Hypothalamus (tissue), 51 donors: ENCODE results near the gene SULT2B1.
A peak's percentile ranks its signal among the peaks of the same experiment; 100 is the strongest.
"Not testable (repeated sequence)": the region's sequence is repeated elsewhere in the genome, so short reads cannot be mapped to it uniquely, and the experiment has no call there.

ENCODE experiments used
- DNase-seq, 51 donors: peaks; one replicate each; lab custom pipeline; 2025; lab: John Stamatoyannopoulos, UW

The SULT2B1 gene

DNA sequence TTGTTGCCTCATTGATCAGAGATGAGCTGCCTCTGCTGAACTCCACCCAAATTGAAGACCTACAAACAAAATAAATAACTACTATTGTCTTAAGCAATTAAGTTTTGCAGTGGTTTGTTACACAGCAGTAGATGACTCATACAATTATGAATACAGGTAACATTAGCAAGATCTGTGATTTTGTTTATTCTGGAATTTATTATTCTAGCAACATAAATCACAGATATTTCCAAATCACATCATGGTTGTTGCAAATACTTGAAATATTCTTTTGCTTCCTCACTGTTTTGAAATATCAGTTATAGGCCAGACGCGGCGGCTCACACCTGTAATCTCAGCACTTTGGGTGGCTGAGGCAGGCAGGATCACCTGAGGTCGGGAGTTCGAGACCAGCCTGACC lies 27.2 kb upstream of the SULT2B1 start:
- no peak for DNase-seq

DNA sequence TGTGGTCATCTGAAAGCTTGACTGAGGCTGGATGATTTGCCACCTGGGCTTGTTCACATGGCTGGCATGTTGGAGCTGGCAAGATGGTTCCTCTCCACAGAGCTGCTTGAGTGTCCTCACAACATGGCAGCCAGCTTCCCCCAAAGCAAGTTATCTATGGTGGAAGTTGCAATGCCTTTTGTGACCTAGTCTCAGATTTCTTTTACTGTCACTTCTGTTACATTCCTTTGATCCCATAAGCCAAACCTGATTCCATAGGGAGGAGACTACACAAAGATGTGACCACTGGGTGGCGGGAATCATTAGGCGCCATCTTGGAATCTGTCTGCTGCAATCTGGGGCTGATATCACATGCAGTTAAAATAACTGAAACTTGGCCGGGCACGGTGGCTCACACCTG lies 22.8 kb upstream of the SULT2B1 start:
- DNase-seq: no peak

DNA sequence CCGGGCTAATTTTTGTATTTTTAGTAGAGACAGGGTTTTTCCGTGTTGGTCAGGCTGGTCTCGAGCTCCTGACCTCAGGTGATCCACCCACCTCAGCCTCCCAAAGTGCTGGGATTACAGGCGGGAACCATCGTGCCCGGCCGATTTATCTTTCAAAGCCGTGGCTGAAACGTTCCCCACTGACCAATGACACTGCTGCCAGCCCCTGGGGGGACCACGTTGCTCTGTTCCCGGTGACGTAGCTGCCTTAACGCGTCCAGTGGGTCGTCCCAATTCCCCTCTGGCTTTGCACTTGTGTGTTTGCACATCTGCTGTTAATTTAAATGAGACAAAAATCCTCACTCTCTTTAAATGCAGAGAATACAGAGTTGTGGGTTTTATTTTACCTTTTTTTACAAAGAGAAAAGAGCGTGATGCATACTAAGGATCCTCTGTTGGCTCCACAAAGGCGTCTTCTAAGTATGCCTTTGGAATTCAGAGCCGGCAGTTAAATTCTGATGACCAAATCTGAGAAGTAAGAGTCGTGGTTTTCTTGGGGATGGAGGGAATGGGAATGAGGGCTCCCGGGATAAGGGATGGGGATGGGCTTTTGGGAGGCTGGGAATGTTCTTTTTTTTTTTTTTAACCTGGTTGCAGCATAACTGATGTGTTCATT lies 21.8 kb upstream of the SULT2B1 start:
- DNase-seq: no peak

DNA sequence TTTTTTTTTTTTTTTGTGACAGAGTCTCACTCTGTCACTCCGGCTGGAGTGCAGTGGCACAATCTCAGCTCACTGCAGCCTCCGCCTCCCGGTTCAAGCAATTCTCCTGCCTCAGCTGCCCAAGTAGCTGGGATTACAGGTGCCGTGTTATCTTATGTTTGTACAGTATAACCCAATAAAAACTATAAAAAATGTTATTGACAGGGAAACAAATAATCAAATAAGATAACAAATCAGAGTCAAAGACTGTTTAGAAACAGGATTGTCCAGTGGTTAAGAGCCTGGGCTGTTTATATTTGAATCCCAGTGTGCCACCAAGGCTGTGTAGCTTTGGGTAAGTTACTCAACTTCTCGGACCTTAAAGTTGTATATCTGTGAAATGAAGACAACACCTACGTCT lies 21.2 kb upstream of the SULT2B1 start:
- DNase-seq: no peak

DNA sequence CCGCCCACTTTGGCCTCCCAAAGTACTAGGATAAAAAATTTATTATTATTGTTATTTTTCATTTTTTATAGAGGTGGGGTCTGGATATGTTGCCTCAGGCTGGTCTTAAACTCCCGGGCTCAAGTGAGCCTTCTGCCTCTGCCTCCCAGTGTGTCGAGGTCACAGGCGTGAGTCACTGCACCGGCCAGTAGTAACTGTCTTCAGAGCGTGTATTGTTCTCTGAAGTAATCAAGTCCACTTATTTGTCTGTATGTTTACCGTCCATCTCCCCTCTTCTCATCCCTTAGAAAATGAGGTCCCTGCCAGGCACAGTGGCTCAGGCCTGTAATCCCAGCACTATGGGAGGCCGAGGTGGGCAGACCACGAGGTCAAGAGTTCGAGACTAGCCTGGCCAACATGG lies 18.2 kb upstream of the SULT2B1 start:
- no peak for DNase-seq

DNA sequence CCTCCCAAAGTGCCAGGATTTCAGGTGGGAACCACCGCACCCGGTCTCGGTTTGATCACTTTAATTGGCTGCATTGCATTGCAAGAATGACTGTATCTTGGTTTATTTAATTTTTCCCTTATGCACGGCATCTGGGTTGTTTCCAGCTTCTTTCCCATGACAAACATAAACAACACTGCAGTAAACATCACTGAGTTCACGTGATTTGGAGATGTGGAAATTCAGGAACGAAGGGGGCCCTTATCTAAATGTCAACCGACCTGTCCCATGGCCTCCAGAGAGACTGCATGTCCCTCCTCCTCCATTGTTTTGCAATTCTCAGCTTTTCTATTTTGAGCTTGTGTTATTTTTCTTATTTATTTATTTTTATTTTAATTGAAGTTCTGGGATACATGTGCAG lies 14.4 kb upstream of the SULT2B1 start:
- no peak for DNase-seq

DNA sequence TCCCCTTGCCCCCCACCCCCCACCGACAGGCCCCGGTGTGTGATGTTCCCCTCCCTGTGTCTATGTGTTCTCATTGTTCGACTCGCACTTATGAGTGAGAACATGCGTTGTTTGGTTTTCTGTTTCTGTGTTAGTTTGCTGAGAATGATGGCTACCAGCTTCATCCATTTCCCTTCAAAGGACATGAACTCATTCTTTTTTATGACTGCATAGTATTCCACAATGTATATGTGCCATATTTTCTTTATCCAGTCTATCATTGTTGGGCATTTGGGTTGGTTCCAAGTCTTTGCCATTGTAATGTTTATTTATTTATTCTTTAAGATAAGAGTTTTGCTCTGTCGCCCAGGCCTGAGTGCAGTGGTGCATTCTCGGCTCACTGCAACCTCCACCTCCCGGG lies 13.9 kb upstream of the SULT2B1 start:
- DNase-seq: not testable (repeated sequence)

DNA sequence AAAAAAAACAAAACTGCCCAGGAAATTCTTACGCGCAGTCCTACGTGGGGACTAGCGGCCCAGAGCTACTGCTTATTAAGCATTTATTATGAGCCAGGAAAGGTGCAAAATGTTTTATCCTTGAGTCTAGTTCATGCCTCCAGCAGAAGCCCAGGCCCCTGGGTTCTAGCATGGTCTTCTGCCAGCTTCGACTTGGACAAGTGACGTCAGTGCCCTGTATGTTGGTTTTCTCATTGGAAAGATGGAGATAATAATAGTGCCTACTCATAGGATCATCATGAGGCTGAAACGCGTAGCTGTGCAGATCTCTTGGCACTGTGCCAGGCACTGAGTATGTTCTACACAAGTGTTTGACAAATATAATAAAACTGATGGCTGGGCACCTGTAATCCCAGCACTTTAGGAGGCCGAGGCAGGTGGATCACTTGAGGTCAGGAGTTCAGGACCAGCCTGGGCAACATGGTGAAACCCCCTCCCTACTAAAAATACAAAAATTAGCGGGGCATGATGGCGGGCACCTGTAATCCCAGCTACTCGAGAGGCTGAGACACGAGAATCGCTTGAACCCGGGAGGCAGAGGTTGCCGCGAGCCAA lies 12.4 kb upstream of the SULT2B1 start:
- DNase-seq: peak in 10 of 51 donors; percentile 3 to 29 (median 8)

DNA sequence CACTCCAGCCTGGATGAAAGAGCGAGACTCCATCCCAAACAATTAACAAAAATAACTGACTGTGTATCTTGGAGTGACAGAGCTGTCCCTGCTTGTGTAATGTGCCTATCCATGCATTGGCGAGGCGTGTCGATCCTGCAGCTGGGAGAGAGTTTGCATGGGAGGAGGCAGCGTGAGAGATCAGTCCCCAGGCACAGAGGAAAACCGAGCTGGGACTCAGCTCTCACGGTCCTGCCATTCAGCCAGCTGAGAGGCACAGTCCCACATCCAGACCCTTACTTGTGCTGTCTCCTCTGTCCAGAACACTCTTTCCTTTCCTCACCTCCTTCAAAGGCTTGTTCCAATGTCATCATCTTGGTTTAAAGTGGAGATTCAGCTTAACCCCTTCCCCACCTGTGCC lies 11.9 kb upstream of the SULT2B1 start:
- peak in 1 of 51 donors; percentile 4 for DNase-seq

DNA sequence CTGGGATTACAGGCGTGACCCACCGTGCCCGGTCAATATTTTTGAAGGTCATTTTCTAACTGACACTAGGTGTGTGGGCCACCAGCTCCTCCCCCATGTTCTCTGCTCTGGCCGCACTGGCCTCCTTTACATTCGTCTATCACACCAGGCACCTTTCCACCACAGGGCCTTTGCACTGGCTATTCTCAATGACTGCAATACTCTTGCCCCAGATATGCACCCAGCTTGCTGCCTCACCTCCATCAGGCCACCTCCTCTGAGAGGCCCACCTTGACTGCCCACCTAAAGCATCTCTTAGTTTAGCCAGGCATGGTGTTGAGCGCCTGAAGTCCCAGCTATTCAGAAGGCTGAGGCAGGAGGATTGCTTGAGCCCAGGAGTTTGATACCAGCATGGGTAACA lies 10.2 kb upstream of the SULT2B1 start:
- no peak for DNase-seq

DNA sequence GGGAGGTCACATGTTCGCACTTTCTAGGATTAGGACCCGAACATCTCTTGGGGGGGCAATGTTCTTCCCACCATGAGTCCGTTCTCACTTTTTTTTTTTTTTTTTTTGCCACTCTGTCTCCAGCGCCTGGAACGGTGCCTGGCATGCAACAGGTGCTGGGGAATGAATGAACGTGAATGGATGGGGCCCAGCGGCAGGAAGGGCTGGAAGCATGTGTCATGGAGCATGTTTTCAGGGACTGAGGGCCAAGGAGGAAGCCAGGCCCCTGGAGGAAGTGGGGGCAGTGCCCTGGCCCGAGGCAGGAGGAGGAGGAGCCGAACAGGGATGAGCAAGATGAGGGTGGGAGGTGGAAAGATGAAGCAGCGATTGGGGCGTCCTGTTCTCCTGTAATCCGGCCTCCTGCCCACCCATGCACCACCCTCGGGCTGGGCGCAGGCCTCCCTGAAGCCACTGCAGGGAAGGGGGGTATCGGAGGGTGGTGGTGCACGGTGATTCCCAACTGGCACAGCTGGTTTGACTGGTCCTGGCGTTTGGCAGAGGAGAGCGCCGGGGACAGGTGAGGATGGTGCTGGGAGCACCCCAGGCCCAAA lies 8.8 kb upstream of the SULT2B1 start:
- peak in 1 of 51 donors; percentile 10 for DNase-seq

DNA sequence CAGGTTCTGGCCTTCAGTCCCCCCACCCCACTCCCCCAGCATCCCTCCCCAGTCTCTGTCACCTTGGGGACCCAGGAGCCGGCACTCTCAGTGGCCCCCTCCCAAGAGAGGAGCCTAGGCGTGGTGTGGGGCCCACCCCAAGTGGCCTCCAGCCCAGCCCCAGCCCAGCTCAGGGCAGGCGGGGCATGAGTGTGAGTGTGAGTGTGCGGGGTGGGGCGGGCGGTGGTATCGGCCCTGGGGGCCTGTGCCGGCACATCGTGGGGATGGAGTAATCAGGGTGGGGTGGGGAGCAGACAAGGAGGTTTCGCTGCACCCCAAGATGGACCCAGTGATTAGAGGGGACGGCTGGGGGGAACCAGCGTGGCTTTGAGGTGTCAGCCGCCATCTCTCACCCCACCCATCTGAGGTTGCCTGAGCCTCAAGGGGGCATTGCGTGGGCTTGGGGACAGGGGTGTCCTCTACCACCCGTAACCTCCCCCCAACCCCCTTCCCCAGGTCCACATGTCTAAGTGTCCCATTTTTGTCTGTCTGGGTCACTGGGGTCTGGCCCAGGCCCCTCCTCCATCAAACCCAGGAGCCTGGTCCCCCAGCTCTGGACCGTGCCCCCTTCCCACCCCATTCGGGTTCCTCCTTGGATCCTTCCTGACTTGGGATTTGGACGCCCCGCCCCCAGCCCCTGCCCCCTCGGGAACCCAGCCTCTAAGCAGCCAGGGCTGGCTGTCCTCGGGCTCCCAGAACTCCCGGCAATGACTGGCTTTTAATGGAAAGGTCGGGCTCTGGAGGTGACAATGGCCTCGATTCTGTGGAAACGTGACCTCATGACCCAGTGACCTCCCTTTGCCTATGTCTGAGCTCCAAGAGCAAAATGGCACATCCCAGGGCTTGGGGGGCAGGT lies 6.9 kb upstream of the SULT2B1 start:
- no peak for DNase-seq

DNA sequence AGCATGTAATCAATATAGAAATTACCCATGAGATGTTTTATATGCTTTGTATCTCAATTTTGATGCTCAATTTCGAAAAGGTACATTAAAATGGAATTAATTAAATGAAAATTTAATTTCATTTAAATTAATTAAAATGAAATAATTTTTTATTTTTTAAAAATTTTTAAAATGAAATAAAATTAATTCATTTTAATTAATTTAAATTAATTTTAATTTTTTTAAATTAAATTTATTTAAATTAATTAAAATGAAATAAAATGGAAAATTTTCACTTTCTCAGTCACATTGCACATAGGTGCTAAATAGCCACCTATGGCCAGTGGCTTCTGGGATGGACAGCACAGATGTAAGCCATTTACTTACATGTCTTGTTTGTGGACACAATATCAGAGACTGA lies 4.2 kb upstream of the SULT2B1 start:
- no peak for DNase-seq

DNA sequence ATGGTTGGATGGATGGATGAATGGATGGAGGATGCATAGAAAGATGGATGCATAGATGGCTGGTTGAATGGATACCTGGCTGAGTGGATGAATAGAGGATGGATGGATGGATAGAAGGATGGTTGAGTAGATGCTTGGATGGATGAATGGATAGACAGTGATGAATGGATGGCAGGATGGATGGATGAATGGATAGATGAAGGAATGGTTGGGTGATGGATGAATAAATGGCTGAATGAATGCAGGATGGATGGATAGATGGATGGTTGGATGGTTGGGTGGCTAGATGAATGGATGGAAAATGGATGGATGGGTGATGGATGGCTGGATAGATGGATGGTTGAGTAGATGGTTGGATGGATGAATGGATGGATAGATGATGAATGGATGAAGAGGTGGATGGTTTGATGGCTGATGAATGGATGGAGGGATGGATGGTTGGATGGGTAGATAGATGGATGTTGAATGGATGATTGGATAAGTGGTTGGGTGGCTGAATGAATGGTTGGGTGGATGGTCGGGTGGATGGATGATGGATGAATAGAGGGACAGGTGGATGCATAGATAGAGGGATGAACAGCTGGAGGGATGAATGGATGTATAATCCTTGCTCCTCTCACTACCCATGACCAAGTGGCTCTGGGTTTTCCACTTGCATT lies 3.6 kb upstream of the SULT2B1 start:
- DNase-seq: no peak

DNA sequence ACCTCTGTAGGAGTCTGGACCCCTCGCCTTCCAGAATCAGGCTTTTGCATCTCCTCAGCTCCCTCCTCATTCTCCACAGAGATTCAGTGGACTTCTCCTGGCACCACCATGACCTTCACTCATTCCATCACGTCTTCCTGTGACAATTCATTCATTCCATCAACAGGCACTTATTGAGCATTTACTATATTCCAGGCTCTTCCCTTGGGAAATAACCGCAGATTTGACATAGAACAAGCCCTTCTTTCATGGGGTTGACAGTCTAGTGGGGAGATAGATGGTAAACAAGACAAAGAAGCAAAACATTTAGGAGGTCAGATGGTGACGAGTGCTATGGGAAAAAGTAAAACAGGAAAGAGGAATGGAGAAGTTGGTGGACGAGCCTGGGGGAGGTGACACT lies 2.6 kb upstream of the SULT2B1 start:
- no peak for DNase-seq

DNA sequence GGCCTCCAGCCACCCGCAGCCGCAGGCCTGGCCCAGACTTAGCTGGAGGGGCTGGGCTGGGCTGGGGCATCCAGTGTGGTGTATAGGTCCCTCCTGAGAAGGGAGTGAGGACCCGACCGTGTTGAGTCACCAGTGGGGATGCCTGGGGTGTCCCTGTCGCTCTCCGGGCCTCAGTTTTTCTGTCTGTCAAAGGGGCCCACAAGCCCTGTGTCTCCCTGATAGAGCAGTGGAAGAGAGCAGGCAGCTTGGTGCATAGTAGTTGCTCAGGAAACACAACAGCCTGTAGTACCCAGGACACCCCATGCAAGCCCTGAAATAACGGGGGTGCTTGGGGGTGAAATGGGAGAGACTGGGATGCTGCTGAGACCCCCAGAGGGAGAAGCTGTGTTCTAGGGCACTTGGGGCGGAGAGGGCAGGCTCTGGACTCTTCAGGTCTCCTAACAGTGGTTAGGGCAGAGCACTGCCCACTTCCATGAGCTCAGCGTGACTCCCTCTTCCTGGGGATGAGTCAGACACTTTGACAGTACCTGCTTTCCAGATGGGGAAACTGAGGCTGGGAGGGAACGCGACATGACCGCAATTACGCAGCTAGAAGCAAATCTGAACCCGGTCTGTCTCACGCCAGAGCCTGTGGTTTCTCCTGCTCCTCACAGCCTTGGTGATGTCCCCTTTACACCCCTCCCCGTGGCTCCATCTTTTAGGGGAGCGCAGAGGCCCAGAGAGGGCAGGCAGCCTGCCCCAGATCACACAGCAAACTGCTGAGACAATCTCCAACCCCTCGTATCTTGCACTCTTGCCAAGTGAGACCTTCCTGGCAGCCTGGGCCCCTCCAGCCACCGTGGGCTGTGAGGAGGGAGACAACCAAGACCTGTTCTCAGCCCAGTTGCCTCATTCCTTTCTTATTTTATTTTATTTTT lies 692 bp downstream of the SULT2B1 start:
- DNase-seq: no peak

DNA sequence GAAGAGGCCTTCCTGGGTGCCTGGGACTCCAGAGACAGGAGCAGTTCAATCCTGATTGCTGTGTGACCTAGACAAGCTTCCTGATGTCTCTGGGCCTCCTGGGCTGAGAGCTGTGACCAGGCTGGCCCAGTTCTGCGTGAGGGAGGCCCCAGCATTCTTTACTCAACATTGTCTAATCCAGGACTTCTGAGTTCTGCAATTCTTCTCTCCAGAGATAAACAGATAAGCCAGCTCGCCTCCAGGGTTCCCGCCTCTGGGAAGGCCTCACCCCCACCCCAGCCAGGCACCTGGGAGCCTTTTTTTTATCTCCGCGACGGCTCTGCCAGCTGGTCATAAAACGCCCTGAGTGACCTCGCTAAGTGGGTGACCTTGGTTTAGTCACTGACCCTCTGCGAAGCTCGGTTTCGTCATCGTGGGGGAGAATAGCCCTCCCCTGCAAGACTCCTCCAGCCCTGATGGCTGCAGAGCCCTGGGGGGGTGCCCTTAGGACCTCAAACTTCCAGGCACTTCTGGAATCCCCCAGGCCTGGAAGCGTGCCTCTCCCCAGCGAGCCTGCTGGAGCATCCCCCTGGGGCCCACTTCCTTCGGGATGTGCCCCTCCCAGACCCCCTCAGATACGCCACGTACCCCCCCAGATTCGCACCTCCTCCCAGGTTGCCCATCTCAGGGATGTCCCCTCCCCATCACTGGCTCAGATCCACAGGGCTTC lies 1.9 kb downstream of the SULT2B1 start:
- DNase-seq: no peak

DNA sequence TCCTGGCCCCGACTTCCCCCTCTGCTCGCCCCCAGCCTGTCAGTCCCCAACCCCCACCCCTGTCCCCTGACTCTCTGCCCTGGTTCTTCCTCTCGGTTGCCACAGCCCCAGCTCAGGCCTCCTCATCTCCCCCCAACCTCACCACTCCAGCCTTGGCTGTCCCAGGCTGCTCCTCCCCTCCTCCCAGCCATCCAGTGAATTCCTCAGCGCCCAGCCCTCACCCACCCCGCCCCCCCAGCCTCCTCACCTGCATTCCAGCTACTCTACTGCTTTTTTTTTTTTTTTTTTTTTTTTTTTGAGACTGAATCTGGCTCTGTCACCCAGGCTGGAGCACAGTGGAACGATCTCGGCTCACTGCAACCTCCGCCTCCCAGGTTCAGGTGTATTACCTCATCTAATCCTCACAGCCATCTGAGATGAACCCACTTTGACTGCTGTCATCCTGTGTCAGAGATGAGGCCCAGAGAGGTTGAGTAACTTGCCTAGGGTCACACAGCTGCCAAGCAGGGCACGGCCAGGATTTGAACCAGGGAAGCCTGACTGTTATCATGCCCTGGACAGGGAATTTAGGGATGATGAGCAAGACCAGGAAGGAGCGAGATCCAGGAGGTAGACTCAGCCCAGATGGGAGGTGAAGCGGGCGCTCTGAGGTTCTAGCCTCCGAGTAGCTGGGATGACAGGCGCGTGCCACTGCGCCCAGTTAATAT lies 2.6 kb downstream of the SULT2B1 start:
- DNase-seq: no peak

DNA sequence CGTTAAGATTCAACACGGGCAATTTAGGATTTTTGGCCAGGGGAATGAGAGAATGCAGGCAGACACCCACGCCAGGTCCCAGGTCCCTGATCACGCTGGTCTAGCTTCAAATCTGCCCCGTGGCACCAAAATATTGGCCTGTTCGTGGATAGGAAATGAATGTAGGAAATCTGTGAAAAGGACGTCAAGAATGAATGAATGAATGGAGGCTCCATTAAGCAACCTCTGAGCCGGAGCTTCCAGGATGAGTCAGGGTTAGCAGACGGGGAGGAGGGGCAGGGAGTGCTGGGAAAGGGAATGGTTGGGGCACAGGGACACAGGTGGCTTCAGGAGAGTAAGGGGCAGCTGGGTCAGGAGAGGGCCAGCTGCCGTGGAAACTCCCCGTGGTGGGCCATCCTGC lies 4.2 kb downstream of the SULT2B1 start:
- no peak for DNase-seq
